H1 (cell line): ENCODE measurements around the gene LIPF. TPM values are rescaled to one million over a fixed set of nuclear protein-coding genes. Genes with fewer than 3 reads are reported as not detected.
A peak's percentile ranks its signal among the peaks of the same experiment; 100 is the strongest.

ENCODE experiments used
- CTCF ChIA-PET: fragments of 300-600 bp; sonication (Branson Sonifier 250); formaldehyde crosslinking; loops from one replicate; lab custom pipeline; 2021; ENCODE audit not compliant: partially characterized antibody; lab: Charles Lee
- POLR2A ChIA-PET: fragments of 300-600 bp; sonication (Branson Sonifier 250); formaldehyde crosslinking; loops from one replicate; lab custom pipeline; 2021; ENCODE audit warnings: inconsistent platforms; ENCODE audit not compliant: partially characterized antibody; lab: Charles Lee
- DNase-seq, 2 experiments: peaks; one replicate each; pipeline versions ENCODE4 v3.0.0 to v3.0.0-alpha.2; 2010 to 2022; ENCODE audit warnings: low spot score in 2 of 2, low read depth in 1 of 2, mixed read lengths in 1 of 2
- FAIRE-seq: peaks from 2 replicates; lab custom pipeline; 2011; peaks lifted over from hg19 to GRCh38; lab: Jason Lieb, UNC
- H2AFZ ChIP-seq: 2 replicates; pipeline ENCODE4 v1.8.1; 2012; ENCODE audit warnings: low read length, inconsistent platforms
- H2AK5ac ChIP-seq: 2 replicates; pipeline ENCODE4 v1.6.1; 2013; ENCODE audit warnings: low read depth, low read length
- H2BK120ac ChIP-seq: replicated peaks from 2 replicates; pipeline ENCODE3; 2013; ENCODE audit warnings: low read depth, low read length, inconsistent platforms
- H2BK12ac ChIP-seq: 2 replicates; pipeline ENCODE4 v1.6.1; 2013; ENCODE audit warnings: low read depth, low read length
- H2BK15ac ChIP-seq: 2 replicates; pipeline ENCODE4 v1.6.1; 2013; ENCODE audit warnings: low read length
- H2BK20ac ChIP-seq: 2 replicates; pipeline ENCODE4 v1.6.1; 2013; ENCODE audit warnings: low read length
- H2BK5ac ChIP-seq: 2 replicates; pipeline ENCODE4 v1.6.1; 2013; ENCODE audit warnings: low read depth, low read length
- H3K14ac ChIP-seq: 2 replicates; pipeline ENCODE4 v1.6.1; 2013; ENCODE audit warnings: inconsistent platforms; ENCODE audit not compliant: insufficient read length
- H3K18ac ChIP-seq: 2 replicates; pipeline ENCODE4 v1.6.1; 2013; ENCODE audit warnings: low read length; ENCODE audit errors: extremely low read depth
- H3K23ac ChIP-seq: 2 replicates; pipeline ENCODE4 v1.6.1; 2013; ENCODE audit warnings: inconsistent platforms; ENCODE audit not compliant: insufficient read length
- H3K23me2 ChIP-seq: 2 replicates; pipeline ENCODE4 v1.6.1; 2013; ENCODE audit warnings: low read depth, low read length
- H3K27ac ChIP-seq: 2 replicates; pipeline ENCODE4 v1.6.1; 2011; ENCODE audit warnings: low read depth, low read length, inconsistent platforms
- H3K27me3 ChIP-seq, 4 experiments: replicated peaks in 1 of 4; 1 replicate in 1 of 4; 2 replicates in 3 of 4; pipeline versions ENCODE4 v1.6.1 to v1.8.1; 2011 to 2013; ENCODE audit warnings: low read length in 3 of 4, mild to moderate bottlenecking in 3 of 4, inconsistent platforms in 2 of 4, mixed read lengths in 2 of 4, moderate library complexity in 1 of 4; ENCODE audit not compliant: control insufficient read depth in 3 of 4, insufficient read depth in 3 of 4; ENCODE audit errors: extremely low read depth in 1 of 4
- H3K36me3 ChIP-seq, 4 experiments: 2 replicates each; pipeline versions ENCODE4 v1.6.1 to v1.8.1; 2011 to 2013; ENCODE audit warnings: mild to moderate bottlenecking in 4 of 4, low read length in 3 of 4, moderate library complexity in 2 of 4, control low read depth in 1 of 4, inconsistent platforms in 1 of 4; ENCODE audit not compliant: insufficient read depth in 4 of 4, control insufficient read depth in 2 of 4
- H3K4ac ChIP-seq: replicated peaks from 2 replicates; pipeline ENCODE3; 2013; ENCODE audit warnings: low read length, low read depth, mixed read lengths, inconsistent platforms; ENCODE audit not compliant: insufficient read length
- H3K4me1 ChIP-seq, 4 experiments: replicated peaks in 1 of 4; 1 replicate in 1 of 4; 2 replicates in 3 of 4; pipeline versions ENCODE4 v1.6.1 to v1.8.1; 2011 to 2013; ENCODE audit warnings: low read length in 3 of 4, inconsistent platforms in 2 of 4, mixed read lengths in 1 of 4; ENCODE audit not compliant: insufficient read depth in 4 of 4, control insufficient read depth in 3 of 4
- H3K4me2 ChIP-seq, 2 experiments: 2 replicates each; pipeline versions ENCODE4 v1.6.1 to v1.8.1; 2011 to 2013; ENCODE audit warnings: low read depth in 2 of 2, low read length in 2 of 2, control low read depth in 1 of 2, inconsistent platforms in 1 of 2, mild to moderate bottlenecking in 1 of 2; ENCODE audit not compliant: insufficient read depth in 1 of 2
- H3K4me3 ChIP-seq, 4 experiments: fragments of 200-600, 300-600 bp in 1 of 4; sonication (generic), shearing (Covaris generic), sonication (Bioruptor Twin) in 1 of 4; 2 replicates each; pipeline versions ENCODE4 v1.5.1 to v1.8.1; 2011 to 2016; ENCODE audit warnings: low read length in 4 of 4, low read depth in 3 of 4, control low read depth in 2 of 4, inconsistent platforms in 2 of 4, mild to moderate bottlenecking in 2 of 4, mixed read lengths in 1 of 4, moderate library complexity in 1 of 4; ENCODE audit not compliant: insufficient read depth in 2 of 4; ENCODE audit errors: extremely low read depth in 1 of 4
- H3K56ac ChIP-seq: replicated peaks from 2 replicates; pipeline ENCODE3; 2013; ENCODE audit warnings: low read depth, mild to moderate bottlenecking, mixed read lengths, low read length, inconsistent platforms; ENCODE audit not compliant: insufficient read length
- H3K79me1 ChIP-seq: 2 replicates; pipeline ENCODE4 v1.6.1; 2013; ENCODE audit warnings: low read depth, low read length, control low read depth
- H3K79me2 ChIP-seq, 2 experiments: 2 replicates each; pipeline versions ENCODE4 v1.6.1 to v1.8.1; 2012 to 2013; ENCODE audit warnings: low read length in 2 of 2, mild to moderate bottlenecking in 2 of 2, inconsistent platforms in 1 of 2; ENCODE audit not compliant: insufficient read depth in 2 of 2, control insufficient read depth in 1 of 2
- H3K9ac ChIP-seq, 4 experiments: replicated peaks in 1 of 4; 1 replicate in 1 of 4; 2 replicates in 3 of 4; pipeline versions ENCODE4 v1.6.1 to v1.8.1; 2011 to 2013; ENCODE audit warnings: low read depth in 3 of 4, low read length in 3 of 4, control low read depth in 2 of 4, mild to moderate bottlenecking in 2 of 4, moderate library complexity in 2 of 4, inconsistent platforms in 1 of 4; ENCODE audit errors: extremely low read depth in 1 of 4
- H3K9me3 ChIP-seq, 2 experiments: 2 replicates each; pipeline versions ENCODE4 v1.6.1 to v1.8.1; 2012 to 2013; ENCODE audit warnings: mild to moderate bottlenecking in 2 of 2, moderate library complexity in 2 of 2, control low read depth in 1 of 2, inconsistent platforms in 1 of 2, low read depth in 1 of 2, low read length in 1 of 2, mixed read lengths in 1 of 2; ENCODE audit not compliant: insufficient read depth in 2 of 2
- H4K20me1 ChIP-seq, 2 experiments: replicated peaks in 1 of 2; 2 replicates each; pipeline versions ENCODE3 to v1.8.1; 2011 to 2013; ENCODE audit warnings: inconsistent platforms in 2 of 2, low read length in 2 of 2, mild to moderate bottlenecking in 1 of 2; ENCODE audit not compliant: insufficient read depth in 2 of 2, control insufficient read depth in 1 of 2
- H4K5ac ChIP-seq: 2 replicates; pipeline ENCODE4 v1.6.1; 2013; ENCODE audit warnings: low read length, low read depth, mixed read lengths, inconsistent platforms; ENCODE audit not compliant: insufficient read length
- H4K8ac ChIP-seq: 2 replicates; pipeline ENCODE4 v1.8.0; 2013; ENCODE audit warnings: mild to moderate bottlenecking, moderate library complexity, low read length, inconsistent platforms; ENCODE audit not compliant: insufficient read depth; ENCODE audit errors: extremely low read depth
- H4K91ac ChIP-seq: replicated peaks from 2 replicates; pipeline ENCODE3; 2013; ENCODE audit warnings: low read length, mixed read lengths, inconsistent platforms; ENCODE audit not compliant: insufficient read length
- CTCF ChIP-seq, 3 experiments: IDR thresholded peaks; 1 replicate in 2 of 3; 2 replicates in 1 of 3; pipeline versions ENCODE4 v1.5.1 to v1.6.1; 2011; ENCODE audit warnings: low read length in 3 of 3, mild to moderate bottlenecking in 3 of 3, inconsistent platforms in 2 of 3, low read depth in 1 of 3, moderate library complexity in 1 of 3; ENCODE audit not compliant: insufficient read depth in 1 of 3; ENCODE audit errors: control extremely low read depth in 1 of 3
- FOSL1 ChIP-seq: IDR thresholded peaks from 2 replicates; pipeline ENCODE4 v1.6.1; 2011; ENCODE audit warnings: mild to moderate bottlenecking, low read depth, low read length, moderate library complexity; ENCODE audit not compliant: insufficient read depth
- GTF2F1 ChIP-seq: IDR thresholded peaks from 2 replicates; pipeline ENCODE4 v1.6.1; 2012; ENCODE audit warnings: low read depth, low read length, improper control_type of control experiment, borderline replicate concordance
- HDAC6 ChIP-seq: IDR thresholded peaks from one replicate; pipeline ENCODE4 v1.7.1; 2012; ENCODE audit warnings: low read depth, mild to moderate bottlenecking, inconsistent platforms, low read length, moderate library complexity
- JUND ChIP-seq: IDR thresholded peaks from 2 replicates; pipeline ENCODE4 v1.6.1; 2011; ENCODE audit warnings: mild to moderate bottlenecking, improper control_type of control experiment, low read length
- PHF8 ChIP-seq: fragments of 200-600 bp; sonication (generic); conservative IDR thresholded peaks from 2 replicates; pipeline ENCODE4 v1.7.1; 2012; ENCODE audit warnings: low read depth, mild to moderate bottlenecking, inconsistent platforms, low read length, moderate library complexity
- POLR2AphosphoS5 ChIP-seq: IDR thresholded peaks from 2 replicates; pipeline ENCODE4 v1.6.1; 2011; ENCODE audit warnings: low read depth, low read length
- RAD21 ChIP-seq, 2 experiments: IDR thresholded peaks in 1 of 2; conservative IDR thresholded peaks in 1 of 2; 2 replicates each; pipeline ENCODE4 v1.6.1; 2011; ENCODE audit warnings: low read depth in 2 of 2, low read length in 2 of 2, improper control_type of control experiment in 1 of 2, inconsistent platforms in 1 of 2, mild to moderate bottlenecking in 1 of 2, moderate library complexity in 1 of 2
- RNF2 ChIP-seq: fragments of 200-900, 300-1000 bp; sonication (generic); IDR thresholded peaks from 2 replicates; pipeline ENCODE4 v1.7.1; 2016; ENCODE audit warnings: borderline replicate concordance, low read depth, mild to moderate bottlenecking, antibody characterized with exemption, low read length; ENCODE audit not compliant: poor library complexity, severe bottlenecking; ENCODE audit errors: missing control alignments
- SUZ12 ChIP-seq: fragments of 200-600 bp; sonication (generic); IDR thresholded peaks from 2 replicates; pipeline ENCODE4 v1.6.1; 2012; ENCODE audit warnings: mild to moderate bottlenecking, inconsistent platforms, low read length, moderate library complexity, mixed read lengths
- TAF1 ChIP-seq: IDR thresholded peaks from 2 replicates; pipeline ENCODE4 v1.6.1; 2011; ENCODE audit warnings: mild to moderate bottlenecking, low read depth, low read length
- polyA plus RNA-seq, 7 experiments: library from polyadenylated mRNA; depleted of rRNA in 3 of 7; stranded (reverse) in 5 of 7; unstranded in 2 of 7; fragments of >200 nt in 5 of 7; fragments of 200-250 nt in 2 of 7; gene quantifications; 1 replicate in 5 of 7; 2 replicates in 1 of 7; 4 replicates in 1 of 7; pipeline versions ENCODE4 v1.2.1 to v1.2.3, GENCODE V29; 2011 to 2013; ENCODE audit warnings: missing spikeins in 2 of 7, mixed read lengths in 2 of 7
- total RNA-seq: library from RNA; stranded (reverse); fragmentation: NEBNext Ultra II Directional; extraction: Animal tissue kit (Norgen Biotek cat#: 25700); gene quantifications from 2 replicates; pipeline ENCODE4 v1.2.1, GENCODE V29; 2021

The LIPF gene
- total and polyA plus RNA-seq, 2 of the 8 experiments (the other 6 are each of a cell fraction or from before 2014, with no cell fraction given) = not detected

- Histone ChIP-seq H3K36me3 (no peaks in the 10 kb centered on the region), H2AK5ac (no peak overlapping the region), H2BK5ac (no peak overlapping the region), H3K79me2 (no peaks in the 10 kb centered on the region), H3K9me3 (no peaks in the 10 kb centered on the region), H4K20me1 (no peaks in the 10 kb centered on the region), H3K23me2 (no peaks in the 10 kb centered on the region), H2BK120ac (no peak overlapping the region), H3K27me3 (peaks cover 0 to 2% (median 0%) of the 10 kb centered on the region in 4 experiments; a peak in 1 of 7 replicates), H3K79me1 (no peaks in the 10 kb centered on the region), H4K5ac (no peak overlapping the region), H3K56ac (no peak overlapping the region), H3K4me3 (no peak overlapping the region), H3K23ac (no peak overlapping the region), H3K14ac (no peak overlapping the region), H4K91ac (no peak overlapping the region), H3K27ac (no peak overlapping the region), H3K4me1 (no peaks in the 10 kb centered on the region), H2AFZ (no peak overlapping the region), H4K8ac (no peak overlapping the region), H2BK12ac (no peak overlapping the region), H3K18ac (no peak overlapping the region), H3K4me2 (no peak overlapping the region), H2BK15ac (no peak overlapping the region), H3K9ac (no peak overlapping the region), H2BK20ac (no peak overlapping the region), H3K4ac (no peak overlapping the region)
- CTCF ChIA-PET = interaction anchor here (0.7 to 6.1 kb wide), 22 partner anchors 9 to 322 kb away, joined by 3 to 63 read pairs (median 4); partner anchors contain the start of gene RNLS
- POLR2A ChIA-PET = no interaction called here
- no peak for DNase-seq
- no peak for FAIRE-seq
- TF ChIP-seq SUZ12 = no peak
- TF ChIP-seq GTF2F1 = no peak
- no peak for TF ChIP-seq PHF8
- peak; percentile 61 to 62 for TF ChIP-seq RAD21 (IDR thresholded peaks at IDR 0.05 in 1 of 2, conservative IDR thresholded peaks at IDR 0.05 in 1 of 2; ENCODE audit: low read depth in 2 of 2, low read length in 2 of 2)
- TF ChIP-seq RNF2 = no peak
- no peak for TF ChIP-seq FOSL1
- no peak for TF ChIP-seq JUND
- no peak for TF ChIP-seq TAF1
- peak in 2 of 3 experiments; percentile 45 to 50; a peak in 2 of 4 replicates for TF ChIP-seq CTCF (IDR thresholded peaks at IDR 0.05; ENCODE audit: control extremely low read depth in 1 of 3, insufficient read depth in 1 of 3, low read depth in 1 of 3, low read length in 3 of 3)
- no peak for TF ChIP-seq POLR2AphosphoS5
- TF ChIP-seq HDAC6 = no peak
Observed at GRCh38 chr10:88687853-88688467, 23.7 kb downstream of the LIPF start.
